Kidney epithelial cell (primary cell): ENCODE measurements around the gene YIPF2. TPM values are rescaled to one million over a fixed set of nuclear protein-coding genes. Genes with fewer than 3 reads are reported as not detected.

Experiments
- DNase-seq: peaks from one replicate; pipeline ENCODE4 v3.0.0-alpha.2; 2010; ENCODE audit warnings: low read depth
- H3K27me3 ChIP-seq: 2 replicates; pipeline ENCODE4 v1.6.0; 2011; ENCODE audit warnings: low read length; ENCODE audit not compliant: control insufficient read depth, insufficient read depth
- H3K36me3 ChIP-seq: 2 replicates; pipeline ENCODE4 v1.5.1; 2011; ENCODE audit warnings: low read length; ENCODE audit not compliant: control insufficient read depth, insufficient read depth
- H3K4me3 ChIP-seq: 2 replicates; pipeline ENCODE4 v1.5.1; 2011; ENCODE audit warnings: low read depth, mild to moderate bottlenecking, control low read depth, low read length
- CTCF ChIP-seq: IDR thresholded peaks from 2 replicates; pipeline ENCODE4 v1.5.1; 2011; ENCODE audit warnings: mild to moderate bottlenecking, moderate library complexity, low read length, control low read depth, inconsistent platforms; ENCODE audit not compliant: insufficient read depth, poor library complexity, severe bottlenecking
- total RNA-seq: library from RNA; depleted of rRNA; stranded (reverse); fragments of >200 nt; gene quantifications from 2 replicates; pipeline ENCODE4 v1.2.3, GENCODE V29; 2015

YIPF2 gene
- total RNA-seq, 1 donor from 2014 or later, result 61.1 TPM

- Histone ChIP-seq H3K36me3 (no peaks in the 10 kb centered on the region), H3K27me3 (no peaks in the 10 kb centered on the region), H3K4me3 (no peak overlapping the region)
- TF ChIP-seq CTCF, result no peak
- DNase-seq, result no peak
Observed at GRCh38 chr19:10968527-10969135, 40.2 kb upstream of the YIPF2 start.

- TF ChIP-seq CTCF, result no peak
- DNase-seq, result no peak
- H3K4me3 ChIP-seq, result no peak overlapping the region
Observed at GRCh38 chr19:10966809-10967208, 38.4 kb upstream of the YIPF2 start.

GRCh38 chr19:10965398-10965797 lies 37.0 kb upstream of the YIPF2 start:
- no peak for DNase-seq
- no peak for TF ChIP-seq CTCF
- Histone ChIP-seq H3K27me3 (no peaks in the 10 kb centered on the region), H3K4me3 (no peak overlapping the region), H3K36me3 (no peaks in the 10 kb centered on the region)

More at GRCh38 chr19:10966809-10967208, 38.4 kb upstream of the YIPF2 start:
- no peaks in the 10 kb centered on the region for H3K27me3 ChIP-seq
- H3K36me3 ChIP-seq, result no peaks in the 10 kb centered on the region

- peak; percentile 14 for TF ChIP-seq CTCF
- DNase-seq, result no peak
- H3K36me3 ChIP-seq, result no peaks in the 10 kb centered on the region
- H3K27me3 ChIP-seq, result no peaks in the 10 kb centered on the region
- H3K4me3 ChIP-seq, result no peak overlapping the region
Observed at GRCh38 chr19:10964903-10965302, 36.5 kb upstream of the YIPF2 start.

GRCh38 chr19:10963865-10964264 lies 35.4 kb upstream of the YIPF2 start:
- no peak for TF ChIP-seq CTCF
- Histone ChIP-seq H3K36me3 (no peaks in the 10 kb centered on the region), H3K27me3 (no peaks in the 10 kb centered on the region), H3K4me3 (no peak overlapping the region)
- DNase-seq, result no peak

GRCh38 chr19:10962863-10963262 lies 34.4 kb upstream of the YIPF2 start:
- no peak overlapping the region for H3K4me3 ChIP-seq
- no peak for DNase-seq
- no peaks in the 10 kb centered on the region for H3K27me3 ChIP-seq
- no peak for TF ChIP-seq CTCF
- H3K36me3 ChIP-seq, result no peaks in the 10 kb centered on the region
